ENCODE data around the gene KLF13.
A peak's percentile ranks its signal among the peaks of the same experiment; 100 is the strongest.

KLF13 gene

GRCh38 chr15:31325595-31326155 lies 960 bp upstream of the KLF13 start:
- Histone ChIP-seq H4K8ac (ENCODE audit: low read depth, low read length) (peak overlapping the region; percentile 81), H3K27ac (ENCODE audit: low read depth, low read length) (peak overlapping the region; percentile 92), H2BK12ac (ENCODE audit: low read length) (peak overlapping the region; percentile 29), H2AFZ (ENCODE audit: insufficient read depth, low read length, poor library complexity) (peak overlapping the region; percentile 92), H3K27me3 (ENCODE audit: insufficient read depth, low read length) (no peaks in the 10 kb centered on the region), H3K23ac (ENCODE audit: low read length) (no peak overlapping the region), H3K18ac (ENCODE audit: low read length) (peak overlapping the region; percentile 92), H3K4me2 (ENCODE audit: low read length) (peak overlapping the region; percentile 98), H3K4ac (ENCODE audit: low read depth, low read length) (peak overlapping the region; percentile 50), H4K91ac (ENCODE audit: low read depth, low read length) (peak overlapping the region; percentile 96), H3K9me3 (ENCODE audit: insufficient read depth, low read depth, low read length) (no peaks in the 10 kb centered on the region), H2AK5ac (ENCODE audit: low read length) (peak overlapping the region; percentile 61), H2BK120ac (ENCODE audit: insufficient read depth, low read length, poor library complexity) (peak overlapping the region; percentile 65), H2BK5ac (ENCODE audit: low read depth, low read length, poor library complexity) (peak overlapping the region; percentile 97), H3K36me3 (ENCODE audit: control insufficient read depth in 1 of 2, insufficient read depth in 2 of 2, low read length in 2 of 2) (no peaks in the 10 kb centered on the region), H3K4me1 (ENCODE audit: control insufficient read depth in 1 of 2, insufficient read depth in 2 of 2, low read length in 2 of 2) (peaks cover 15 to 18% of the 10 kb centered on the region in 2 experiments), H3K4me3 (ENCODE audit: low read depth, low read length) (peak overlapping the region; percentile 88), H3K14ac (ENCODE audit: low read length) (peak overlapping the region; percentile 95), H4K12ac (ENCODE audit: low read depth, low read length) (peak overlapping the region; percentile 76), H3K79me2 (ENCODE audit: control insufficient read depth, insufficient read depth, low read length, poor library complexity) (peaks cover 34% of the 10 kb centered on the region), H3K79me1 (ENCODE audit: low read length) (peaks cover 25% of the 10 kb centered on the region), H3K9ac (ENCODE audit: low read length) (peak overlapping the region; percentile 86)
- no CpG with 5 or more reads among the region's 58 CpGs for WGBS (ENCODE audit: extremely low coverage, insufficient coverage, insufficient read length)
- DNase-seq = peak in 1 of 2 donors; percentile 21

- no peak overlapping the region for H2AK5ac ChIP-seq (ENCODE audit: low read length)
- peak overlapping the region; percentile 90 for H3K27ac ChIP-seq (ENCODE audit: low read depth, low read length)
- H3K23ac ChIP-seq (ENCODE audit: low read length) = no peak overlapping the region
- H3K27me3 ChIP-seq (ENCODE audit: insufficient read depth, low read length) = no peaks in the 10 kb centered on the region
- H3K14ac ChIP-seq (ENCODE audit: low read length) = peak overlapping the region; percentile 83
- H4K91ac ChIP-seq (ENCODE audit: low read depth, low read length) = peak overlapping the region; percentile 91
- peaks cover 2% of the 10 kb centered on the region for H3K9me3 ChIP-seq (ENCODE audit: insufficient read depth, low read depth, low read length)
- peak overlapping the region; percentile 66 for H3K4me2 ChIP-seq (ENCODE audit: low read length)
- H2AFZ ChIP-seq (ENCODE audit: insufficient read depth, low read length, poor library complexity) = peak overlapping the region; percentile 70
- H3K9ac ChIP-seq (ENCODE audit: low read length) = peak overlapping the region; percentile 87
- H3K36me3 ChIP-seq (ENCODE audit: control insufficient read depth in 1 of 2, insufficient read depth in 2 of 2, low read length in 2 of 2) = peaks cover 0 to 2% of the 10 kb centered on the region in 2 experiments
- H2BK5ac ChIP-seq (ENCODE audit: low read depth, low read length, poor library complexity) = peak overlapping the region; percentile 78
- WGBS (ENCODE audit: extremely low coverage, insufficient coverage, insufficient read length) = no CpG with 5 or more reads among the region's 130 CpGs
- peaks cover 41% of the 10 kb centered on the region for H3K79me2 ChIP-seq (ENCODE audit: control insufficient read depth, insufficient read depth, low read length, poor library complexity)
- peak overlapping the region; percentile 96 for H3K18ac ChIP-seq (ENCODE audit: low read length)
- DNase-seq = peak; percentile 60 to 76
- peaks cover 18 to 19% of the 10 kb centered on the region in 2 experiments for H3K4me1 ChIP-seq (ENCODE audit: control insufficient read depth in 1 of 2, insufficient read depth in 2 of 2, low read length in 2 of 2)
- H3K4me3 ChIP-seq (ENCODE audit: low read depth, low read length) = peak overlapping the region; percentile 85
- peak overlapping the region; percentile 82 for H4K8ac ChIP-seq (ENCODE audit: low read depth, low read length)
- peaks cover 25% of the 10 kb centered on the region for H3K79me1 ChIP-seq (ENCODE audit: low read length)
- H2BK120ac ChIP-seq (ENCODE audit: insufficient read depth, low read length, poor library complexity) = peak overlapping the region; percentile 77
- H2BK12ac ChIP-seq (ENCODE audit: low read length) = peak overlapping the region; percentile 68
- peak overlapping the region; percentile 90 for H3K4ac ChIP-seq (ENCODE audit: low read depth, low read length)
- H4K12ac ChIP-seq (ENCODE audit: low read depth, low read length) = peak overlapping the region; percentile 70
Measured at GRCh38 chr15:31326875-31327668, 437 bp downstream of the KLF13 start.

- H3K4ac ChIP-seq (ENCODE audit: low read depth, low read length) = peak overlapping the region; percentile 90
- peak overlapping the region; percentile 68 for H2BK12ac ChIP-seq (ENCODE audit: low read length)
- peaks cover 0 to 2% of the 10 kb centered on the region in 2 experiments for H3K36me3 ChIP-seq (ENCODE audit: control insufficient read depth in 1 of 2, insufficient read depth in 2 of 2, low read length in 2 of 2)
- DNase-seq = peak; percentile 83 to 84
- peak overlapping the region; percentile 82 for H3K9ac ChIP-seq (ENCODE audit: low read length)
- peaks cover 25% of the 10 kb centered on the region for H3K79me1 ChIP-seq (ENCODE audit: low read length)
- H3K23ac ChIP-seq (ENCODE audit: low read length) = no peak overlapping the region
- peak overlapping the region; percentile 90 for H3K27ac ChIP-seq (ENCODE audit: low read depth, low read length)
- H3K14ac ChIP-seq (ENCODE audit: low read length) = peak overlapping the region; percentile 83
- H4K8ac ChIP-seq (ENCODE audit: low read depth, low read length) = peak overlapping the region; percentile 82
- H3K9me3 ChIP-seq (ENCODE audit: insufficient read depth, low read depth, low read length) = peaks cover 2% of the 10 kb centered on the region
- H3K27me3 ChIP-seq (ENCODE audit: insufficient read depth, low read length) = no peaks in the 10 kb centered on the region
- H3K4me2 ChIP-seq (ENCODE audit: low read length) = peak overlapping the region; percentile 66
- H3K4me3 ChIP-seq (ENCODE audit: low read depth, low read length) = peak overlapping the region; percentile 85
- H2BK5ac ChIP-seq (ENCODE audit: low read depth, low read length, poor library complexity) = peak overlapping the region; percentile 59
- peak overlapping the region; percentile 70 for H4K12ac ChIP-seq (ENCODE audit: low read depth, low read length)
- no peak overlapping the region for H2AK5ac ChIP-seq (ENCODE audit: low read length)
- H3K4me1 ChIP-seq (ENCODE audit: control insufficient read depth in 1 of 2, insufficient read depth in 2 of 2, low read length in 2 of 2) = peaks cover 18 to 22% of the 10 kb centered on the region in 2 experiments
- H2BK120ac ChIP-seq (ENCODE audit: insufficient read depth, low read length, poor library complexity) = peak overlapping the region; percentile 77
- peak overlapping the region; percentile 96 for H3K18ac ChIP-seq (ENCODE audit: low read length)
- peaks cover 41% of the 10 kb centered on the region for H3K79me2 ChIP-seq (ENCODE audit: control insufficient read depth, insufficient read depth, low read length, poor library complexity)
- WGBS (ENCODE audit: extremely low coverage, insufficient coverage, insufficient read length) = no CpG with 5 or more reads among the region's 108 CpGs
- H2AFZ ChIP-seq (ENCODE audit: insufficient read depth, low read length, poor library complexity) = peak overlapping the region; percentile 58
- peak overlapping the region; percentile 91 for H4K91ac ChIP-seq (ENCODE audit: low read depth, low read length)
Measured at GRCh38 chr15:31327669-31328427, 1.2 kb downstream of the KLF13 start.

GRCh38 chr15:31328428-31328968 lies 1.9 kb downstream of the KLF13 start:
- peak overlapping the region; percentile 33 for H2BK12ac ChIP-seq (ENCODE audit: low read length)
- H3K79me2 ChIP-seq (ENCODE audit: control insufficient read depth, insufficient read depth, low read length, poor library complexity) = peaks cover 43% of the 10 kb centered on the region
- H3K36me3 ChIP-seq (ENCODE audit: control insufficient read depth in 1 of 2, insufficient read depth in 2 of 2, low read length in 2 of 2) = peaks cover 0 to 2% of the 10 kb centered on the region in 2 experiments
- peak overlapping the region; percentile 31 for H4K12ac ChIP-seq (ENCODE audit: low read depth, low read length)
- H3K27me3 ChIP-seq (ENCODE audit: insufficient read depth, low read length) = no peaks in the 10 kb centered on the region
- DNase-seq = peak; percentile 50 to 52
- H3K9me3 ChIP-seq (ENCODE audit: insufficient read depth, low read depth, low read length) = peaks cover 2% of the 10 kb centered on the region
- H3K23ac ChIP-seq (ENCODE audit: low read length) = no peak overlapping the region
- H4K8ac ChIP-seq (ENCODE audit: low read depth, low read length) = peak overlapping the region; percentile 64
- peak overlapping the region; percentile 85 for H3K4me3 ChIP-seq (ENCODE audit: low read depth, low read length)
- peak overlapping the region; percentile 66 for H3K4me2 ChIP-seq (ENCODE audit: low read length)
- peak overlapping the region; percentile 90 for H3K27ac ChIP-seq (ENCODE audit: low read depth, low read length)
- H3K79me1 ChIP-seq (ENCODE audit: low read length) = peaks cover 25% of the 10 kb centered on the region
- H2AFZ ChIP-seq (ENCODE audit: insufficient read depth, low read length, poor library complexity) = peak overlapping the region; percentile 64
- H3K18ac ChIP-seq (ENCODE audit: low read length) = peak overlapping the region; percentile 75
- H3K14ac ChIP-seq (ENCODE audit: low read length) = peak overlapping the region; percentile 44
- no peak overlapping the region for H3K9ac ChIP-seq (ENCODE audit: low read length)
- H3K4ac ChIP-seq (ENCODE audit: low read depth, low read length) = peak overlapping the region; percentile 84
- H2BK5ac ChIP-seq (ENCODE audit: low read depth, low read length, poor library complexity) = no peak overlapping the region
- peak overlapping the region; percentile 70 for H2BK120ac ChIP-seq (ENCODE audit: insufficient read depth, low read length, poor library complexity)
- peak overlapping the region; percentile 91 for H4K91ac ChIP-seq (ENCODE audit: low read depth, low read length)
- no CpG with 5 or more reads among the region's 35 CpGs for WGBS (ENCODE audit: extremely low coverage, insufficient coverage, insufficient read length)
- H3K4me1 ChIP-seq (ENCODE audit: control insufficient read depth in 1 of 2, insufficient read depth in 2 of 2, low read length in 2 of 2) = peaks cover 18 to 22% of the 10 kb centered on the region in 2 experiments
- H2AK5ac ChIP-seq (ENCODE audit: low read length) = peak overlapping the region; percentile 57
